Measurements from ENCODE around the gene C2orf78. TPM values are rescaled to one million over a fixed set of nuclear protein-coding genes. Genes with fewer than 3 reads are reported as not detected.
A peak's percentile ranks its signal among the peaks of the same experiment; 100 is the strongest.

C2orf78 gene
- total and polyA plus RNA-seq, 9 of the 15 experiments (the other 6 are each of a cell fraction or from before 2014, with no cell fraction given) = 0.04 to 0.28 (median 0.20) TPM

- TF ChIP-seq MYC (IDR thresholded peaks at IDR 0.05; ENCODE audit: low read depth, low read length) = peak; percentile 91
- peak; percentile 69; the same call in 1 of the 2 replicates for TF ChIP-seq MYC (CRISPR knock-in tag; IDR thresholded peaks at IDR 0.05; ENCODE audit: borderline replicate concordance, low read depth)
- TF ChIP-seq SP2 (IDR thresholded peaks at IDR 0.05; ENCODE audit: extremely low read depth, low read depth, low read length, poor library complexity, severe bottlenecking) = no peak
- no peak for TF ChIP-seq CBX8 (IDR thresholded peaks at IDR 0.05; ENCODE audit: borderline replicate concordance, extremely low read depth, low read depth, low read length, poor library complexity, severe bottlenecking)
- TF ChIP-seq, protein P1, sequence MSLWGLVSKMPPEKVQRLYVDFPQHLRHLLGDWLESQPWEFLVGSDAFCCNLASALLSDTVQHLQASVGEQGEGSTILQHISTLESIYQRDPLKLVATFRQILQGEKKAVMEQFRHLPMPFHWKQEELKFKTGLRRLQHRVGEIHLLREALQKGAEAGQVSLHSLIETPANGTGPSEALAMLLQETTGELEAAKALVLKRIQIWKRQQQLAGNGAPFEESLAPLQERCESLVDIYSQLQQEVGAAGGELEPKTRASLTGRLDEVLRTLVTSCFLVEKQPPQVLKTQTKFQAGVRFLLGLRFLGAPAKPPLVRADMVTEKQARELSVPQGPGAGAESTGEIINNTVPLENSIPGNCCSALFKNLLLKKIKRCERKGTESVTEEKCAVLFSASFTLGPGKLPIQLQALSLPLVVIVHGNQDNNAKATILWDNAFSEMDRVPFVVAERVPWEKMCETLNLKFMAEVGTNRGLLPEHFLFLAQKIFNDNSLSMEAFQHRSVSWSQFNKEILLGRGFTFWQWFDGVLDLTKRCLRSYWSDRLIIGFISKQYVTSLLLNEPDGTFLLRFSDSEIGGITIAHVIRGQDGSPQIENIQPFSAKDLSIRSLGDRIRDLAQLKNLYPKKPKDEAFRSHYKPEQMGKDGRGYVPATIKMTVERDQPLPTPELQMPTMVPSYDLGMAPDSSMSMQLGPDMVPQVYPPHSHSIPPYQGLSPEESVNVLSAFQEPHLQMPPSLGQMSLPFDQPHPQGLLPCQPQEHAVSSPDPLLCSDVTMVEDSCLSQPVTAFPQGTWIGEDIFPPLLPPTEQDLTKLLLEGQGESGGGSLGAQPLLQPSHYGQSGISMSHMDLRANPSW (CRISPR knock-in tag; IDR thresholded peaks at IDR 0.05) = no peak
- no peak for TF ChIP-seq ZNF384 (IDR thresholded peaks at IDR 0.05; ENCODE audit: low read depth, low read length)
- TF ChIP-seq EHMT2 (IDR thresholded peaks at IDR 0.05) = no peak
- peak; percentile 86; the same call in 1 of the 2 replicates for TF ChIP-seq FOXJ2 (tag; IDR thresholded peaks at IDR 0.05)
Observed at GRCh38 chr2:73779467-73780236, 4.3 kb upstream of the C2orf78 start, which contains the start of gene DUSP11 (continued).
